ENCODE measurements around the gene AFDN.
A peak's percentile ranks its signal among the peaks of the same experiment; 100 is the strongest.

The AFDN gene

DNA sequence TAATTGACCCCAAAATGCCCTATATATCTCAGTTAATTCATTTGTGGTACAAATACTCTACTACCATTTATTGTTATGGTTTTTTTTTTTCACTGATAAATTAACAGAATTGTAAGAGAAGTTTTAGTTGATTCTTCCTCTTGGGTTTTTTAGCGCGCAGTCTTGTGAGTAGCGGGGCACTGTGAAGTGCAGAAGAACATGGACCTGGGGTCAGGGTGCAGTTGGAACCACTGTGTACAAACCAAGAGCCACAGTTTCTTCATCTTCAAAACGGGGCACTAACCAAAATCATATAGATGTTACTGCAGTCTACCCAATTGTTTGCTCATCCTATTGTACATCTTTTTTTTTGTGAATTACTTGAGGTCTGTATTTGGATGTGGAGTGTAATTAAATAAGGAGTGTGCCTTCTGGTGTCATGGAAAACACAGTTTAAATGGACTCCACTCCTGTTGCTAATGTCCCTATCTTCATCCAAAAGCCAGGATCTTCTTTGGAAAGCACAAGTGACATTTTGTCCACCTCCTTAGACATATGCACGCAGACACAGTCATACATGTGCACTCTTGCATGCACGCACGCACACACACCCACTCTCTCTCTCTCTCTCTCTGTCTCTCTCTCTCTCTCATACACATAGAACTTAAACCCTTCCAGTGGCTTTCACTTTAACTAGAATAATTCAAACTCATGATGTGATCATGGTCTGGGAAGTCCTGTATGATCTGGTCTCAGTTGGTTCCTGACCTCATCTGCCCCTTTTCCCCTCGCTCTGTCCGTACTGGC is 51.5 kb downstream of the AFDN start:
- DNase-seq = no peak

DNA sequence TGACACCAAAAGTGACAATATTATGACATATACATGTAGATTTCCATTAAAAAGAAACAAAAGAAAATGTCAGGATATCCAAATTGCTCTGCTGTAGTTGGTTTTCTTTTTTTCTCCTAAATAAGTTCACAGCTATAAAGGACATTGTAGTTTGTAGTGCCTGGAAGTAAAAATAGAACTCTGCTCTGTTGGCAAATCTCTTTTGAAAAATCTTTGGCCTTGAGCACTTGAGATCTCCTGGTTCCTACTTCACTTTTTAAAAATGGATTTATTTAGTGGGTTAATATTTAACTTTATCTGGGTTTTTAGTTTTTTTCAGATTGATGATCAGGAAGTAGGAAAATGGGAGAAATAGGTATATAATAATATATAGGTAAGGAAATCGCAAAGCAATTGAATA is 52.9 kb downstream of the AFDN start:
- no peak for DNase-seq

DNA sequence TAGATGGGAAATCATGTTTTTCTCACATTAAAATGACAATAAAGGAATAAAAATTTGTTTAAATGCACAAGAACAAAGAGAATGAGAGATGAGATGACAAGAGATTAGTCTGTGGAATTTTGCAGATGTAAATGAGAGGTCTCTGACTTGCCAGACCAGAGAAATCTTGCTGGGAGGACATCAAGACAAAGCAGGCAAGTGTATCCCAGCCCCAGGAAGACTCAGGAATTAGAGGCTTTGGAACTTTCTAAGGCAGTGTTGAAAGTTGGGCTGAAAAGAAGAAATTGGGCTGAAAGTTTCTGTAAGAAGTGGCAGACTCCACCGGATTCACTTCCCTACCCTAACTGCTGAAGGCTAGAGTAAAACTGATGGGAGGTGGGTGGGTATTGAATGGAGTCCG is 54.6 kb downstream of the AFDN start:
- DNase-seq = no peak

DNA sequence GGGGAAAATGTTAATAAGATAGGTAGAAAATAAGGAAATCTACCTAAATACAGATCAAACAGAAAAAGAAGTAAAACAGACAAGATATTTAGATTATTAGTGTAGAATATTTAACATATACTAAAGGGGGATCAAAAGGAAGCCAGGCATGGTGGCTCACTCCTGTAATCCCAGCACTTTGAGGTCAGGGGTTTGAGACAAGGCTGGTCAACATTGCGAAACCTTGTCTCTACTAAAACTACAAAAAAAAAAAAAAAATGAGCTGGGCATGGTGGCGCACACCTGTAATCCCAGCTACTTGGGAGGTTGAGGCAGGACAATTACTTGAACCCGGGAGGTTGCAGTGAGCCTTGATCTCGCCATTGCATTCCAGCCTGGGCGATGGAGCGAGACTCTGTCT is 55.5 kb downstream of the AFDN start:
- DNase-seq = no peak

DNA sequence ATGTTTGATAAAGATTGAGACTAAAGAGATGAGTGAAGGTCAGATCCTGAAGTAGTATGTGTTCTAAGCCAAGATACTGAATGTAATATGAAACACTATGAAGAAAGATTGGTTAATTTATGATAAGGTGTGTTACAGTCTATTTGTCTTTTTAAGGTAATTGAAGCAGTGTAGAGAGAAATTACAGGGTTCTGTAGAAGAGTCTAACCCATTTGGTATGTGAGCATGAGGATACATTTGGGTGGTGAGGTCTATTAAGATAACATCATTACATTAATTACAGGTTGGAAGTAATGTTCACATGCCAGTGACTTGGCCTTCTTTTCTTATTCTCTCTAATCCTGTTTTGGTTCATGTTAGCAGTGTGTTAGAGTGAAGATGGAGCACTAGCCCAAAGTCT is 61.4 kb downstream of the AFDN start:
- DNase-seq = no peak

DNA sequence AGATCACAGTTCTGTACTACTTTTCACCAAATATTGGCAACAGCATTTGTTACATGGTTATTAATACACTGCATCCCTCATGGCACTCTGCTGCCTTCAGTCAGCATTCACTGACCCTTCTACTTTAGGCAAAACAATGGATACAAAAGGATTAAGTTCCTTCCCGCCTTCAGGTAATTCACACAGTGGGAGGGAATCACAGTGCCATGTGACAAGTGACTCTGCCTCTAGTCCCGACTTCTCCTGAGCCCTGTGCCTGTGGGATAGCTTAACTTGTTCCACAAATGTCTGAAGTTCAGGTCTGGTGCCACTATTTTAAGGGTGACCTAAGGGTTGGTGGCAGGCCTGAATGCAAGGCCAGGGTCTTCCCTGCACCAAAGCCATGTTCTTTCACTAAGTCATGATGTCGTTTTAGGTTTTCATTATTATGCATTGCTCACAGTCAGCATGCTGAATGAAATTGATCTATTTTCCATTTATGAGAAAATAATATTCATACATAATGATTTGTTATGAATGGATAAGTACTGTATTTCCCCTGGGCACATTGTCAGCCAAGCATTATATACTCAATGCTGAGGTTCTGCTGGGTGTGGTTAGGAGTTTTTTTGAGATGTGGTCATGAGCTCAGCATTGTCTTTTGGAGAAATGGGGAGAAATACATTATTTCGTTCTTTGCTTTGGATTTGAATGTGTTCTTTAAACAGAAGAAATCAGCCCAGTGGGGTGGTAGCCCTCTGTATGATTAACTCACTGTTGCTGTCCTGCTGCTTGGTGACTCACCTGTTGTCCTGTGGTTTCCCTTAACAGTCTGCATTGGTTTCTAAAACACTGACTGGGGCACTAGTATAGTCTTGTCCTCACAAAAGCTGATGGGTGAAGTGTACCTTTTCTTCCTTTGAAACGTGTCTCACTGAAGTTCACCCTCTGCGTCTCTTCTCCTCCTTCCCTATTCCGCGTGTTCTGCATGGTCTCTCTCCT is 66.4 kb downstream of the AFDN start:
- peak; percentile 28 for DNase-seq

DNA sequence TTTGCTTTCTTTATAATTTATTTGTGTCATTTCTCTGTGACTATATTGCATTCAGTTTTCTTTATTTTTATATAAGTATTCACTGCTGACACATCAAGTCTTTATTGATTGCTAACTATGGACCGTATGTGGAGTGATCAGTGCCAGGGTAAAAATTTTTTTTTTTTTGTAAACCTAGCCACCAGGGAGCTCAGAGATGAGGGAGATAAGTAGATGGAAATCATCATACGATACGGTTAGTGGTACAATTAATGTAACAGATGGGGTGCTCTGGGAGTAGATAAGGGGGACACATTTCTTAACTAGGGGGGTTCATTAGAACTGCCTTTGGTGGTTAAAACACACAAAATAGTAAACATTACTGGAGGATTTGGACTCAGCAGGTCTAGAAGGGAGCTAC is 68.3 kb downstream of the AFDN start:
- DNase-seq = no peak

DNA sequence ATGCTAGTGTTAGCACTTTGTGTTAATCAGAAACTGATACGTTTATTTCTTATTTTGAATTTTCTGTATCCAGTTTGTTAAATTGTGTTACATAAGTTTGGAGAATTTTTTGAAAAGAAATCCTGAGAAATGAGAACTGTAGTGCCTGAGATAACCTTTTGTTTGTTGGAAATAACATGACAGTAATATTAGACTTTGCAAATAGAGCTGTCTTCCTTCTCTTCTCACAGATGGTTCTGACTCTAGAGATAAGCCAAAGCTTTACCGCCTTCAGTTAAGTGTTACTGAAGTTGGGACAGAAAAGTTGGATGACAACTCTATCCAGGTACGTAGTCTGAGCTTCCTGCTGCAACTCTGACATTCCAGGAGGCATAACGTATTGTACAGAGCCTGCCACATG is 69.9 kb downstream of the AFDN start:
- no peak for DNase-seq

DNA sequence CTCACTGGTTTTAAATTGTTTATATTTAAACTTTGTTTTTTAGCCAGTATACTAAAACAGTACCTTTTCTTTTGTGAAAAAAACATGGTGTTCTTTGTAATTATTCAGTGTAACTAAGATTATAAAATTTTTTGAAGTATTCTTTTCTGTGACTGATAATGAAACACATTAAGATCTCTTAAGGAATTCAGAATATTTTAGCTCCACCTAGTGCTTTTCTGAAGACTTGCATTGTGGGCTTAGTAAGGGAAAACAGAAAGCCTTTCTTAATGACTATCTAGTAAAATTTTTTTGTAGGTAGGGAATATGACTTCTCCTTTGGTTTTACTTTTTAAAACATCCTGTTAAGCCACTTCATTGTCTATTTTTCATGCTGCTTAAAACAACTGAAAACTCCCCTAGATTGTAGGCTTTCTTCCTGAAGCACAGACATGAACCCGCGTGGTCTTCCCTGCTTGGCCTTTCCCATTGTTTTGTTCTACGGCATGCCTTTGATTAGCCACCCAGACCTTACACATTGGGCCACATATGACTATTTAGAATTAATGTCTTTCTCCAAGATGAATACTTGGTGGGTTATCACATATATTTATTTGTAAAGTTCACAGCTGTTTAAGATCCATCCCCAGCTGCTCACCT is 72.1 kb downstream of the AFDN start:
- DNase-seq = peak; percentile 36

DNA sequence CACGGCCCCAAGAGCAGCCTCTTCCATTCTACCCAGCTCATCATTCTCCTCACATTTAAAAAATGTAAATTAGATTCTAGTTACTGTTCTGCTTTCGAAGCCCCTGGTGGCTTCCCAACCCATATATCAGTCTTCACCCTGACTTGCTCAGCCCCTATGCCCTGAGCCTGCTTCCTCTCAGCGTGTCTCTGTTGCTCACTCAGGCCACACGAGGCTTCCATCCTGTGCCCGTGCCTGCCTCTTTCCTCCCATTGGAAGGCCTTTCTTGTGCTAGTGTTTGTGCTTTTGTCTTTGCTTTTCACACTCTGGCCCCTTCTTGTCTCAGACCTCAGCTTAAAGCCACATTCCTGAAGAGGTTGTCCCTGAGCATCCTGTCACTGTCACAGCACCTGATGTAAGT is 78.1 kb downstream of the AFDN start:
- no peak for DNase-seq

DNA sequence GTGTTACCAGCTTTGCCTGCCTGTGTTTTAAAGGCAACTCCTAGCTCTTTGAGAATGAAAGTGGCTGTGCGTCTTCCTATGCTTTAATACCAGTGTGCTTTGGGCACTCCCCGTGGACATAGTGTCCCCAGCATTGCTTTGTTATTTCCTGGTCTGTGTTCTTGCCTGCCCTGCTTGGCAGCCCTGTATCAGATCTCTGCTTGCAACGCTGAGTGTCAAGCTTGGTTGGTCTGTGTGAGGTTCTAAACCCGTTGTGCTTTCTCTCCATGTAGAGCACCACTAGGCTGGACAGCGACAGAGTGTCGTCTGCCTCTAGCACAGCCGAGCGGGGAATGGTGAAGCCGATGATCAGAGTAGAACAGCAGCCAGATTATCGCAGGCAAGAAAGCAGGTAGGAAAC is 80.2 kb downstream of the AFDN start:
- DNase-seq = no peak

DNA sequence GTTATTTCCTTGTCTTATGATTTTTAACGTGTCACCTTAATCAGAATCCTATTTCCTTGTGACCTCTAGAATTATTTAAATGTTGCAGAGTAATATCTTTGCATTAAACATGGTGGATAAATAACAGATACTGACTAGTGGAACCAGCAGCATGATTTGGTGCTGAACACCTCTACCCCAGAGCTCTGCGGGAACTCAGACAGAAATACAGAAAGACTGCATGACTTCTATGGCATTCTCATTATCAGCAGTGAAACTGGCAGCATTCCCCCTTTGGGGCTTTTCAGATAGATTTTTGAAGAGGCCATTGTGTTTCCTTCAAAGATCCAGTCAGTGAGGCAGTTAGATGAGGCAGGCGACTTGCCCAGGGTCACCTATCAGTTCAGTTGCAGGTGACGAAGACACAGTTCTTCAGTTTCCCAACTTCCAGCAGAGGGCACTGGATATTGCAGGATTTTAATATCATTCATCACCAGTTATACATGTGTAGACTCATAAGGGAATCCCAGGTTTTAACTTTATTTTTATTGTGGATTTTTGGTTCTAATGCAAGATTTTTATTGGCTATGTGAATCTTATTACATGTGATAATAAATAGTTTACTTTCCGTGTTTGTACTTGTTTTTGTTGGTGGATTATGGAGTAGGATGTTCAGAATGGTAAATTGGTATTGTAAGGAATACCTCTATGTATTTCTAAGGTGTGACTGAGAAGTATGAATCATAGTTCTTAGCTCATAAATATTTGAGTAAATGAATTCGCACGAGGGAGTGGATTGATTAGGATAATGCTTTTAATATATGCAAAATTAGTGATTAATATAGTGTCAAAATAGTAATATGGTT is 81.3 kb downstream of the AFDN start:
- DNase-seq = no peak

DNA sequence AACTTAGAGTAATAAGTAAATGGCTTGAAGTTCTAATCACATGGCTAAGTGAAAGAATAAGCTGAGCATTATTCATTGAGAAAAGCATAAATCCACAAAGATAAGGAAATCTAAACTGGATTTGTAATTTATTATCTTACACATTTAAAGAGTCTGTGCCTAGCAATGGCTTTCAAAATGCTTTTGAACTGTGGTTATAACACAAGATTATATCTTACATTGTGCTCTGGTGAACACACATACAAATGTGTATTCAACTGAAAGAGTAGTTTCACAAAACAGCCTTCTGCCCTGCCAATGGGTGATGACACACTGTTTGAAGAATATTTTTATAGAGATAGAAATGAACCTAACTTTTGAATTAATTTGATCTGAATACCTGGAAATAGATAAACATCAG is 83.3 kb downstream of the AFDN start:
- DNase-seq = no peak

DNA sequence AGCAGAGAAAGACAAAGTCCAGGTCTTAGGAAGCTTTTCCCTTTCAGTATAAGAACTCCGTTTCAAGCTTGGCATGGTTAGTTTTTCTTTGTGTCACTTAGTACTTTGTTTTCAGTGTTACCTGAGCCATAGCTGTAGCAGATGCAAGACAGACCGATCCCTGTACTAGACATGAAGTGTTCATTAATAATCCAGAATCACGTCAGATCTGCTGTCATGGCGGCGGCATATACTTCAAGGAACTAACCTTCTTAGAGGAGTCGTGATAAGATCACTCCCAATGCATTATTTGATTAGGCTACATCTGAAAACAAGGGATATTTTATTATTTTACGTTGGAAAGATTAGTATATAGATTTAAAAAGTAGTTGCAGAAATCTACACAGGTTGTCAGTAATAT is 83.9 kb downstream of the AFDN start:
- no peak for DNase-seq

DNA sequence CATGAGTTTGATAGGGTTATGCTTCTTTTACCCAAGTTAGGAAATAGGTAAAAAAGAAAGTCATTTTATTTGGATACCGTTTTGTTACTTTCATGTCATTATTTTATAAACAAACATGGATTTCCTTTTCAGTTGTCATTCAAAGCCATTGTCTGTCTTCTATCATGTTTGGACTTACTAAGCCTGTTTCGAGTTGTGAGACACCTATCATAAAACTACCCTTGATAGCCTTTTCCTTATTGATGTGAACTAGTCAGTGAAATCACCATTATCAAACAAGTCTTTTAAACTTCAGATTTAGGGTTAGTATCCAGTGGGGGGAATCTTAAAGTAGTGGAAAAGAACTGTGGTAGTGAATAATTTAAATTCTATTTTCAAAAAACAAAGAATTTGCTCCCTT is 85.8 kb downstream of the AFDN start:
- no peak for DNase-seq

DNA sequence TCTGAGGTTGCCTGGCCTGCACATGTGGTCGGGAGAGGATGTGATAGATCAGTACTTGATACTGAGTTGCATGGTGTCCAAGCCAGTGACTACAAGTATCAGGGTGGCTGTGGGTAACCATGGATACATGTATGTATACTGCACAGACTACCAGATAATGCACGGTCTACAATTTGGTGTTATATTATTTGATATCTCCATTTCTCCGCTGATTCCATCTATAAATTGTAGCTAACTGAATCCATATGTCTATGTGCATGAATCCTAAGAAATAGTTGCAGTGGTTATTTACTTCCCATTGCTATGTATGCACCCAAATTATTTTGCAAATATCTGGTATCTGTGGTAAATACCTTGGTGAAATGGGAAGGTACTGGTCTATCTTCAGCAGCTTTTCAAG is 87.0 kb downstream of the AFDN start:
- no peak for DNase-seq

DNA sequence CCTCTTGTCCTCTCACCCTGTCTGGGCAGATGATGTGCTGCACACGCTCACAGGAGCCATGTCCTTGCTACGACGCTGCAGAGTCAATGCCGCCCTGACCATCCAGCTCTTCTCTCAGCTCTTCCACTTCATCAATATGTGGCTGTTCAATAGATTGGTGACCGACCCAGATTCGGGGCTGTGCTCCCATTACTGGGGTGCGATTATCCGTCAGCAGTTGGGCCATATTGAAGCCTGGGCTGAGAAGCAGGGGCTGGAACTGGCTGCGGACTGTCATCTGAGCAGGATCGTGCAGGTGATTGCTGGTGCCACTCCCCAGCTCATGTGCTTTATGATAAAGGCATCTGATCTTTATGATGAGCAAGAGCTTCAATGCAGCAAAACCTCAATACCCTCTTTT is 88.4 kb downstream of the AFDN start:
- DNase-seq = no peak

DNA sequence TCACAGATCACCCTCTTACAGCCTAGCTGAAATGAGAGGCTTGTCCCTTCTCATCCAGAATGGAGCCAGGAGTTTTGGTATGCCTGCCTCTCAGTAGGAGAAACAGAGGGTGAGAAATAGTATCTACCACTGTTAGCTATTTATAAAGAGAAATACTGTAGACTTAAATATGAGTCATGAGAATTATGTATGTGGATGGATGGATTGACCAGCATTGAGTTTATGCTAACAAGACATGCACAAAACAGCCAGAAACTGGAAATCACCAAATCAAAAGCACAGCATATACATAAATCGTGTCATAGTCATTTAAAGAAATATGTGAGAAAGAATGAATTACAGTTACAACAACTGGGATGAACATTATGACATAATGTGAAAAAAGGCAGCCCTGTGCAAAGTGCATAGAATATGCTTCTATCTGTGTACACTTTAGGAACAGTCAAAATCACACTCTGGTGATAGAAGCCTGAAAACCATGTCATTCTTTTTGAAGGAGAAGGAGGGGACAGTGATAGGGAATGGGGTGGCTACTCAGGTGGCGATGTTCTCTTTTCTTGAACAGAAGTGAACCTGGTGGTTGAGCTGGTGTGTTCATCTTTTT is 90.9 kb downstream of the AFDN start:
- peak; percentile 8 for DNase-seq

DNA sequence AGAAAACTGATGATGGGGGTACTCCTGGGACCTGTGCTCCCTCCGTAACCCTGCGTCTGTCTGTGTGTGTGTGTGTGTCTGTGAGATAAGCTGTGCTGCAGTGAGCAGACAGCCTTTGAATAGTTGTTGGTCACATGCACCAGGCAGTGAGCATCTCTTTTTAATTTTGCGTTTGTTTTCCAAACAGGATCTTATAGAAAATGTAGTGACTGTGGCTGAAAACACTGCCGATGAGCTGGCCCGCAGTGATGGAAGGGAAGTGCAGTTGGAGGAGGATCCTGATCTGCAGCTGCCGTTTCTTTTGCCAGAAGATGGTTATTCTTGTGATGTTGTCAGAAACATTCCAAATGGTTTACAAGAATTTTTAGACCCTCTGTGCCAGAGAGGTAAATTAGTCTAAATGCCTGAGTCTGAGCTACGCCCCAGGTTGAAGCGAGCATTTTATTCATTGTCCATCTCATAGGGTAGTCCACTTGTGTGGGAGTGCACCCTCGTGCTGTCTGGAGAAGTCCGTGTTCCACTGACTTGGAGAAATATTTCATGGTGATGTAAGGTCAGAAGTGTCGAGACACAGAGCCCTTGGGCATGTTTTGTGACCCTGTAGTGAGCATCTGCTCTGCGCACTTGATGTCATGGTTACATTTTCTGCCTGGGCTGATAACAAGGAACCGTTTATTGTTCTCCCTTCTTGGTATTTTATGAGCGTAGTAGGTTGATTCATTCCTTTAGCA is 92.0 kb downstream of the AFDN start:
- DNase-seq = no peak

DNA sequence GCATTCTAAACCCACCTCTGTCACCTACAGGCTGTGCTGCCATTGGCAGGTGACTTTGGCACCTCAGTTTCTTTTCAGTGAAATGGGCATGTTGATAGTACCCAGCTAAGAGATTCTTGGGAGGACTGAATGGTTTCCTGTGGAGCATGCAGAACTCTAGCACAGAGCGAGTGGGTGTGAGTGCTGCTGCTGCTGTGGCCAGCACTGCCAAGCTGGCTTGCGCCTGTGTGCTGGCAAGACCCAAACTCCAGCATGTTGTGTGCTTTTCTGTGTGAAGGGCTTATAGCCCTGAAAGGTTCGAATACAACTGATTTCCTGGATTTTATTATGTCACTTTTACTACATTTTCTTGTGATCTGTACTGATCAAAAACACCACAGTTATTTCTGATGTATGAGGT is 92.6 kb downstream of the AFDN start:
- DNase-seq = no peak

DNA sequence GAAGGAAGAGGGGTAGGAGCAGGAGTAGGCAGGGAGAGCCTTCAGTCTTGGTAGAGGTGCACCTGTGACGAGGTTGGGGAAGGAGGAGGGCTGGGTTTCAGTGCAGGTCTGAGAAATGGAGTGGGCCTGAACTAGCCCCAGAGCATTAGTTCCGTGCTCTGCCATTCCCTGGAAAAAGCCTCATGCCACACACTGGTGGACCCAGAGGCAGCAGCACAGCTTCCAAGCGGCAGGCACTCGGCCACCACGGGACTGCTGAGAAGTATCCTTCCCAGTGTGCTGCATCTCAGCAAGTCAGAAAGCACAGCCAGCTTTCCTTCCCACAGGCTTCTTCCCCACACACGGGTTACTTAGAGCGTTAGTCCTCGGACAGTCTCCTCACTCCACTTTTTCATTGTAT is 93.5 kb downstream of the AFDN start:
- no peak for DNase-seq

DNA sequence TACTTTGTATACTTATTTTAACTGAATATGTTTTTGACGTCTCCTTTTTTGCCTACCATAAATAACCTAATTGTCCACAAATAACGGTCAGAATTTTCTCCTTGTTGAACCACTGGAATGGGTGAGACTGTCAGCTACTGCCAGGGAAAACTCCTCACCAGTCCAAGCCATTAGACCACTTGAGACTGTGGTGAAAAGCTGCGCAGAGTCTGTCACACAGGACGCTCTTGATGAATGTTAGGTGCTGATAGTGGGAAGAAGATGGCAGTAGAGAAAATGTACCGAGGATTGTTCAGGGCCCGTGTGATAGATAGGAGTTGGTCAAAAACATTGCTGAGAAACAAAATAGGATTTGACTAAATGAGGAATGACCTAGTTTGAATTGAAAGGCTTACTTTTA is 95.1 kb downstream of the AFDN start:
- no peak for DNase-seq

Data from activated CD4-positive, alpha-beta T cell treated with anti-CD3 and anti-CD28 coated beads, Interleukin-2, Interleukin-6, amounts not matched to agents 100 ng/mL and 50 ng/mL, durations not matched to agents 16 hours and 8 hours (primary cell).